ENCODE data around the gene RPL35A.
"Not testable (repeated sequence)": the region's sequence is repeated elsewhere in the genome, so short reads cannot be mapped to it uniquely, and the experiment has no call there.

Gene RPL35A

DNA sequence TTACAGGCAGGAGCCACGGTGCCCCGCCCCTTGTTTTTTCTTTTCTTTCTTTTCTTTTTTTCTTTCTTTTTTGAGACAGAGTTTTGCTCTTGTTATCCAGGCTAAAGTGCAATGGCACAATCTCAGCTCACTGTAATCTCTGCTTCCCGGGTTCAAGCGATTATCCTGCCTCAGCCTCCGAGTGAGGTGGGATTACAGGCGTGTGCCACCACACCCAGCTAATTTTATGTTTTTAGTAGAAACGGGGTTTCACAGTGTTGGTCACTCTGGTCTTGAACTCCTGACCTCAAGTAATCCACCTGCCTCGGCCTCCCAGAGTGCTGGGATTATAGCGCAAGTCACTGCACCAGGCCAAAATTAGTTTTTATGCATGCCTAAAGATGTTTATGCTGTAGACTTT, 2.5 kb downstream of the RPL35A start:
- no peak for DNase-seq (ENCODE audit: low spot score)

GRCh38 chr3:197953325-197953724, 3.3 kb downstream of the RPL35A start:
- no peak for DNase-seq (ENCODE audit: low spot score)

- no peak for DNase-seq (ENCODE audit: low spot score)
Measured at GRCh38 chr3:197953881-197954280, 3.9 kb downstream of the RPL35A start.

DNA sequence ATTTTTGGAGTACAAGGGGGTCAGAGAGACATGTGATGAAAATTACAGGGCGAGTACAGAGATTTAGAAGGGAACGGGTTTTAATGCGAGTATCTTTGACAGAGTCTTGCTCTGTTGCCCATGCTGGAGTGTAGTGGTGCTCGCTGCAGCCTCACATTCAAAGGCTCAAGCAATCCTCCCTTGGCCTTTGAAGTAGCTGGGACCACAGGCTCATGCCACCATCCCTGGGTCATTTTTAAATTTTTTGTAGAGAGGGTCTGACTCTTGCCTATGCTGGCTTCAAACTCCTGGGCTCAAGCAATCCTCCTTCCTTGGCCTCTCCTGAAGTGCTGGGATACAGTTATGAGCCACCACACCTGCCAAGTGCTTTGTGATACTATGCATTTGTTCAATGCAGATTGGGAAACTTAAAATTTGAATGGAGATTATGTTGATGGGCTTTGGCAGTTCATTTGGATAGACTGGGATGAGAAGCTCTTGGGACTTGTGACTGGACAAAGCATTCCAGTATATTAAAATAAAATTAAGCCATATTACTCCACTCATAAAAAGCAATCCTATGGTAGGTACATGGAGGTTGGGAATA, 6.0 kb downstream of the RPL35A start:
- no peak for DNase-seq (ENCODE audit: low spot score)

GRCh38 chr3:197956626-197956988, 6.6 kb downstream of the RPL35A start:
- no peak for DNase-seq (ENCODE audit: low spot score)

- no peak for DNase-seq (ENCODE audit: low spot score)
Measured at GRCh38 chr3:197957790-197958133, 7.8 kb downstream of the RPL35A start.

DNA sequence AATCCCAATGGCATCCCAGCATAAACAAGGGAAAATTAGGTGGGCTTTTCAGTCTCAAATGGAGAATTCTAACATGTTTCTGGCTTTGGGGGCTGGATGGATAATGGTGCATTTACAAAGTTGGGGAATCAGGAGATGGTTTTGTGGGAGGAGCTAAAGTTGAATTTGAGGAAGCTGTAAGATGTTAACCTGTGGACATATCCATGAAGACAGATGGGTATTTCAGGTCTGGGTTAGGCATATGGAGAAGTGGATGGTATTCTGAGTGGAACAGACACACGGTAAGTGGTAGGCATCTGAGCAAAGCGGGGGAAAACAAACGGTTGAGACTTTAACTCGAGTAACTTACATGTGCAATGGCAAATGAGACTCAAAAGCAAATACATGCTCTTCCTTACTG, 8.4 kb downstream of the RPL35A start:
- DNase-seq (ENCODE audit: low spot score): no peak

DNA sequence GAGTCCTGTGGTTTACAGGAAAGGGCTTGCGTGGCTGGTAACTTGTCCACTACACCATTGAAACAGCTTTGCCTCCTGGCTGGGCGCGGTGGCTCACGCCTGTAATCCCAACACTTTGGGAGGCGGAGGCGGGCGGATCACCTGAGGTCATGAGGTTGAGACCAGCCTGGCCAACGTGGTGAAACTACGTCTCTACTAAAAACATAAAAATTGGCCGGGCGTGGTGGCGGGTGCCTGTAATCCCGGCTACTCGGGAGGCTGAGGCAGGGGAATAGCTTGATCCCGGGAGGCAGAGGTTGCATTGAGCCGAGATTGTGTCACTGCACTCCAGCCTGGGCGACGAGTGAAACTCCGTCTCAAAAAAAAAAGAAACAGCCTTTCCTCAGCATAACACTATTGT, 8.9 kb downstream of the RPL35A start:
- not testable (repeated sequence) for DNase-seq (ENCODE audit: low spot score)

GRCh38 chr3:197959500-197959890, 9.5 kb downstream of the RPL35A start:
- no peak for DNase-seq (ENCODE audit: low spot score)

- peak; percentile 97 for DNase-seq (ENCODE audit: low spot score)
Measured at GRCh38 chr3:197959891-197960693, 10.1 kb downstream of the RPL35A start, which contains the start of gene LMLN. Gene LMLN (plus strand): TSS chr3:197960217. CDS start chr3:197960246, 29 bp downstream.

DNA sequence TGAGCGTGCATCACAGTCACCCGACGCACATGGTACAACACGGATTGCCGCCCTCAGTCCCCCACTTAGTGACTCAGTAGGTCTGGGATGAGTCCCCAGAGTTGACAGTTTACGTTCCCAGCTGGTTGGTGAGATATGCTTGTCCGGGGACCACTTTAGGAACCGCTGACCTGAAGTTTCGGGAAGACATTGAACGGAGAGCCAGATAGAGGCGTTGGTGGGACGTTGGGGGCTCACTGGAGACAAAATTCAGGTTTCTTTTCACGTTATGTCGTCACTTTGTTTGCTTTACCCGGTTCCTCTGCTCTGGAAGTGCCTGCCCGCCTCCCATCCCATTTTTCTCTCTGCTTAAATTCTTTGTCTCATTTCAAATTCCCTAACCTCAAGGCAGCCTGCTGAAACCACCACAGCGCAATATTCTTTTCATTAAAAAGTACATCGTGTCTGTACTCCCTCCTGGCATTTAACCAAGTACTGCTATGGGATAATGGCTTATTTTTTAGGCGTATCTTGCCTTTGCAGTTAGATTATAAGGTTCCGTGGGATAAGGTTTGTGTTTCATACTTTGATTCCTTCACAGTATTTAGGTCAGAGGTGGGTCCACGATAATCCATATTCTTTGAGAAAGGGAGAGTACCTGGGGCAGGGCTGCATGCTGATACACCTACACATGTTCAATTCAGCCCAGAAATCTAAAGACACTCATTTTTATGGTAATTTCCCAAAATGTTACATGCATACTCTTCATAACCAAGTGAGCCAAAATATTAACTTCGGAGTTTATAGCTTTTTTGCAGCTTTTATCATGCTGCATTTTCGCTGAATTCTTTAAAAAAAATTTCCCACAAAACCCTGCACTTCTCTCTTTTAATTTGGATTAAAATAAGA, 10.9 kb downstream of the RPL35A start:
- peak; percentile 42 for DNase-seq (ENCODE audit: low spot score)

DNA sequence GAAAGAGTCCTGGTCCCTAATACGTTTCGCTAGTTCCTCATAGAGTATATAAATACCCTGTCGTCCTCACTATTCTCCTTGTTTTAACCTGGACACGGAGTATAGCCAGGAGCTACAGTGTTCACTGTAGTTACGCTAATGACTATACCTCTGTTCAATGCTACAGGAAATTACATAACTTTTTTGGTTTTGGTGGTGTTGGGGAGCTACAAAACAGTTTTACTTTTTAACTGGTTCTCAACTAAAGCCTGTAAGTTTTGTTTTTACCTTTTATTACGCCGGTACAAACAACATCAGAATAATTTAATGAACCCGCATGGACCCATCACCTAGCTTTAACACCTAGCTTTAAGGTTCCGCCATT, 11.6 kb downstream of the RPL35A start:
- no peak for DNase-seq (ENCODE audit: low spot score)

- DNase-seq (ENCODE audit: low spot score): no peak
Measured at GRCh38 chr3:197963019-197963637, 13.1 kb downstream of the RPL35A start.

DNA sequence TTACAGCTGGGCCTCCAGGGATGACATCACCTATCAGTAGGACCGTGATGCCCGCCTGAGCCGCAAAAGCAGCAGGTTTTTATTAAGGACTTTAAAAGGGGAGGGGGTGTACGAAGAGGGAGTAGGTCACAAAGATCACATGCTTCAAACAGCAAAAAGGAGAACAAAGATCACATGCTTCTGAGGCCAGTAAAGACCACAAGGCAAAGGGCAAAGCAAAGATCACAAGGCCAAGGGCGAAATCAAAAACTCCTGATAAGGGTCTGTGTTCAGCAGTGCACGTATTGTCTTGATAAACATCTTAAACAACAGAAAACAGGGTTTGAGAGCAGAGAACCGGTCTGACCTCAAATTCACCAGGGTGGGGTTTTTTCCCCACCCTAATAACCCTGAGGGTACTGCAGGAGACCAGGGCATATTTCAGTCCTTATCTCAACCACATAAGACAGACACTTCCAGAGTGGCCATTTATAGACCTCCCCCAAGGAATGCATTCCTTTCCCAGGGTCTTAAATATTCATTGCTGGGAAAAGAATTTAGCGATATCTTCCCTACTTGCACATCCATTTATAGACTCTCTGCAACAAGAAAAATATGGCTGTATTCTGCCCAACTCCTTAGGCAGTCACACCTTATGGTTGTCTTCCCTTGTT, 17.5 kb downstream of the RPL35A start:
- DNase-seq (ENCODE audit: low spot score): not testable (repeated sequence)

DNA sequence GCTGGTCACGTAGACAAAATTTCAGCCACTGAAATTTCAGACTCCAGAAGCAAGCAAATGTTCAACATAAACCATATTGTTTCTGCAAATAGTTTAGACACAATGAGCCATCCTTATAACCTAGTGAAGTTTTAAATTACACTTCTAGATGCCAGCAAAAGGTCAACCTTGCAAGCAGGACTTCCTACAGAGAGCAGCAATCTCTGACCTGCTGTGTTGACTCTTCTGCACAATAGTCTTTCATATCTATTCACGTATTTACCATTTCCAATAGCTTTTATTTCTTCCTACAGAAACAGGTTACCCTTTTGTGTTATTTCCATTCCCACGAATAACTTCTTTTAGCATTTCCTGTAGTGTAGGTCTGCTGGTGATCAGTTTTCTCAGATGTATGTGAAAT, 20.6 kb downstream of the RPL35A start:
- DNase-seq (ENCODE audit: low spot score): no peak

DNA sequence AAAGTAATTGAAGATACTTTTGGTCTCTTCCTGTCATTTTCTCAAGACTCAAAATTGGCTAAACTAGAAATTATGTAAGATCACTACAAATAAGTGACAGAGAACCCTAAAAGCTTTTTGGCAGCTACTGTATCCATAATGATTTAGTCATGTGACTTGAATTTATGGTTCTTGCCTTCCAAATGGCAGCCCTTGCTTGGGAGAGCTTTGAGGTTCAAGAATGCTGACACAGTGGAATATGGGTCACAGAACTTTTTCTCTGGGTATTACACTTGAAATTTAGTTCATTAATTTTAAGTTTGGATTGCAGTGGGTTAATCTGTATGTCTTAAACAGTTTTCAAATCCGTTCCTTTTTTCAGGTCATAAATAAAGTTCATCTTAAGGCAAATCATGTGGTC, 24.0 kb downstream of the RPL35A start:
- DNase-seq (ENCODE audit: low spot score): no peak

- no peak for DNase-seq (ENCODE audit: low spot score)
Measured at GRCh38 chr3:197975311-197975710, 25.3 kb downstream of the RPL35A start.

DNA sequence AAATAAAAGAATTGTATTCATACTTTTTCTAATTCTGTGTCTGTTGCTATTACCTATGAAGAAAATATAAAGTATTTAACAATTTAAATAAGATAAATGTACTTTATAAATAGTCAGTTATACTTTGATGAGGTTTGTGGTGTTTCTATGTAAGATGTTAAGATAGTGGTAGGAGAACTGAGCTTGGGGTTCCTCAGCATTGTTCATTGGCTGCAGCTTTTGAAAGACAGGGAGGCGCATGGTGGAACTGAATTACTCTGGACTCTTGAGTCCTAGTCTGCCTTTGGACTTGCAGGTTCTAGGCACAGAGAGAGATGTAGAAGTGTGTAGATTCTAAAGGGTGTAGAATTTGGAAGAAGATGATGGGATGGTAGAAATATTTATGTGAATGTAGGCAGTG, 33.1 kb downstream of the RPL35A start:
- DNase-seq (ENCODE audit: low spot score): no peak

GRCh38 chr3:197989651-197990050, 39.7 kb downstream of the RPL35A start:
- DNase-seq (ENCODE audit: low spot score): no peak

DNA sequence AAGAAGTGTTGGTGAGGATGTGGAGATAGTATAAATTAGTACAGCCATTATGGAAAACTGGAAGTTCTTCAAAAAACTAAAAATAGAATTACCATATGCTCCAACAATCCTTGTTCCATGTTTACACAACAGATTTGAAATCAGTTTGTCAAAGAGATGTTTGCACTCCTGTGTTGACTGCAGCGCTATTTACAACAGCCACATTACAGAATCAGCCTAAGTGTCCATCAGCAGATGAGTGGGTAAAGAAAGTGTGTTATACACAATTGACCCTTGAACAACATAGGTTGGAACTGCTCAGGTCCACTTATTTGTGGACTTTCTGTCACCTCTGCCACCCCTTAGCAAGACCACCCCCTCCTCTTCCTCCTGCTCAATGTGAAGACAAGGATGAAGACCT, 44.7 kb downstream of the RPL35A start:
- no peak for DNase-seq (ENCODE audit: low spot score)

DNA sequence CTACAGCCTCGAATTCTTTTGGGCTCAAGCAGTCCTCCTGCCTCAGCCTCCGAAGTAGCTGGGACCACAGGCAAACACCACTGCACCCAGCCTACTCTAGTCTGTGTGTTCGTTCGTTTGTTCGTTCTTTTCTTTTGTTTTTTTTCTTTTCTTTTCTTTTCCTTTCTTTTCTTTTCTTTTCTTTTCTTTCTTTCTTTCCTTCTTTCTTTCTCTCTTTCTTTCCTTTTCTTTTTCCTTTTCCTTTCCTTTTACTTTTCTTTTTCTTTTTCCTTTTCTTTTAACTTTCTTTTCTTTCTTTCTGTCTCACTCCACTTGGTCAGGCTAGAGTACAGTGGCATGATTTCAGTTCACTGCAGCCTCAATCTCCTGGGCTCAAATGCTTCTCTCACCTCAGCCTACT, 46.9 kb downstream of the RPL35A start:
- no peak for DNase-seq (ENCODE audit: low spot score)

DNA sequence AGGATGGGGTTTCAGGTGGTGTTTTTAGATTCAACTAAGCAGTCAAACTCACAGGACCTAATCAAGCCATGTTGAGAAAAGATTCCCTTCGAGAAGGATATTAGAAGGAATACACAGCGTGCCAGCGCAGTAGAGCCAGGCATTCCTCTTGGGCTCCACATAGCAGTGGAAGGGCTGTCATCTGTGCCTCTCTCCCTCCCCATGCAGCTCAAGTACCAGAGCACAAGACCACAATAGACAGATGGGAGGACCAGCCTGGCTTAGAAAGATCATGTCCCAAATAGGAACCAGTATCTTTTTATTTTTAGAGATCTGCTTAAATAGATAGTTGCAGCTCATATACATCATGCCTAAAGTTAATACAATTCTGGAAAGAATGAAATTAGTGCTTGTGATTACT, 47.9 kb downstream of the RPL35A start:
- no peak for DNase-seq (ENCODE audit: low spot score)

Data from activated CD4-positive, alpha-beta T cell treated with anti-CD3 and anti-CD28 coated beads, Interleukin-2, Interleukin-4, amounts not matched to agents 100 ng/mL and 50 ng/mL, durations not matched to agents 16 hours and 8 hours (primary cell).